C4-2B (cell line): ENCODE data around the gene ECSCR.

Experiments used
- H3K27ac ChIP-seq: fragments of 450-650 bp; 2 replicates; pipeline ENCODE4 v1.5.1; 2017
- CTCF ChIP-seq: fragments of 450-650 bp; conservative IDR thresholded peaks from 2 replicates; pipeline ENCODE4 v1.5.1; 2017; ENCODE audit warnings: mild to moderate bottlenecking
- ZFX ChIP-seq: fragments of 450-650 bp; IDR thresholded peaks from 2 replicates; pipeline ENCODE4 v1.6.1; 2017

The ECSCR gene

DNA sequence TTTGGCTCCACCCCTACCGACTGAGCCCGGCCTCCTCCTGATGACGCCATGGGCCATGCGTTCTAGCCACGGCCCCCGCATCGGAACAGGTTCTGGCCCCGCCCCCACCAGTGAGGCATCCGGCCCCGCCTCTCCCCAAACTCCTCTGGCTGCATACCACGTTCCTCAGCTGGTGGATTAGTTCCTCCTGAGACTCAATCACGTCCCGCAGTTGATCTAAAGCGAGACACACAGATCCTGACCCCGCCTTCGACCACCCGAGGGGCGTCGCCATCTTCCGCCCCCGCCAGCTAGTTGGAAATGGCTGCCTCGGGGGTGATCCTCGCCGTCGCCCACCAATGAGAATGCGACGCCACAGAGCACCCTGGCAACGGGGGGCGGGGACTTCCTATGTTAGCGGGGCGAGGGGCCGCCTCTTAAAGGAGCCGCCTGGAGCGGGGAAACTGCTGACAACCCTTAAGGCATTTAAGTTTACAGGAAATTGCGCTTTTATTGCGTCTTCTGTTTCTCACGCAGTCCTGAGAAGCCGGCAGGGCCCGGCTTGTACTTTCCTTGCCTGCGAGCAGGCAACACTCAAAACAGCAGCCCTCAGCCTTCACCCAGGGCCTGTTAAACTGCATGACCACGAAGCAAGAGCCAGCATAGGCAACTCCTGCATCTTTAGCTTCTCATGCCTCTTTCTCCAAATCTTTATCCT lies 58.6 kb downstream of the ECSCR start, which contains the start of gene SPATA24:
Gene SPATA24, minus strand, starts transcription at position 303 of the 697 bp plus-strand sequence. Its CDS starts 29 bp downstream, at position 274.
- H3K27ac ChIP-seq = peak within 1 kb of the TSS; percentile 72
- TF ChIP-seq CTCF (no peak), ZFX (no peak)

DNA sequence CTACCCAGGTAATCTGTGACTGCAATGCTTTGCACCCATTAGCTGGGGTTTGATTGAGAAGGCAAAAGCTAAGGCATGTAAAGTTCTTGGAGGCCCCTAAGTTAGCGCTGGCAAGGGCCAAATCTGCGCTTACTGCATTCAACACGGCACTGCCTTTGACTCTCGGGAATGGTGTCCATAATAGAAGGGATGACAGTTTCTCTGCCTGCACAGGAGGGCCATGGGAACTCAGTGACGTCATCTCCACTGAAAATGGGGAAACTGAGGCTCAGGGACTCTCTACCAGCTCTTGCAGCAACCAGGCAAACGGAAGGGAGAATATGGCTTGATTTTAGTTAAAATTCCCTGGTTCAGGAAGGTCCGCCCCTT lies 59.1 kb downstream of the ECSCR start:
- H3K27ac ChIP-seq = peak overlapping the region; percentile 72
- TF ChIP-seq CTCF (no peak), ZFX (no peak)

GRCh38 chr5:139402561-139403158 lies 59.9 kb downstream of the ECSCR start:
- TF ChIP-seq CTCF (peak; percentile 72), ZFX (no peak)
- peak overlapping the region; percentile 72 for H3K27ac ChIP-seq

DNA sequence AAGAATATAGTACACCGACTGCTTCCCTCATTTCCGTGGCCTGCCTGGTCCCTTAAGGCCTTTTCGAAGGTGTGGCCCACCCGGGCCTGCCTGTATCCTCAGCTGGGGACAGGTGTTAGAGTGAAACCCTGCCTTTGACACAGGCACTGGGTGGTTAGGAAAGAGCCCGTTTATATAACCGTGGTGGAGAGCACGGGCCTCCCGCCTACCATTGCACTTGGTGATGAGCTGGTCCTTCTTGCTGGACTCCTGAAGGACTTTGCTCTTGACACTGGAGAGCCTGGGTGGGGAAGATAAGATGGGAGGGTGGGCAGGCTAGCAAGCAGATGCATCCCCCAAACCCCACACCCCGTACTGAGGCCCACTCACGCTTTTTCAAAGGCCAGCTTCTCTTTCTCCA lies 61.0 kb downstream of the ECSCR start:
- H3K27ac ChIP-seq = no peak overlapping the region
- no peak for TF ChIP-seq ZFX
- no peak for TF ChIP-seq CTCF

DNA sequence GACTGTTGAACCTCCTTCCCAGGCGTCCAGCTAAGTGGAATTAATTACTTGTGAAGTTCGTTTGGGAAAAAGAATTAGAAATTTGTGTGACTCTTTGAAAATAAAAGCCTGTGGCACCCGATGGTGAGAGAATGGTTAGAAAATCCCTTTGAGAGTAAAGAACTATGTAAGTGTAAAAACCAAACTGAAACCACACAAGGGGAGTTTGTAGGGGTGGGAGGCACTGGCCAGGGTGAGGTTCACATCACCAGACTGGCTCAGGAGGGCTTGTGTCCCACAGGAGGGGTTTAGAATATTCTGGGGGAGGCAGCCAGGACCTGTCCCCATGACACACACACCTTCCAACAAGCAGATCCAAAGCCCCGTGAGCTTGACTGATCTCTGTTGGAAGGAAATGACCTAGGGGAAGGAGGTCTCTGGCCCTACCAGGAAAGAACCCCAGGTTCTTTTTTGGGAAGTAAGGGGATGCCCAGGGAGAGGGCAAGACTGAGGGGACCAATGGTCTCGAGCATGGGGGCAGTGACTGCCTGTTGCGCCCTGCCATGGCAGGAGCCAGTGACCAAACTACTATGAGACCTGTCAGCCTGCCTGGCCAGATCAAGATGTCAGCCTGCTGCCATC lies 62.9 kb downstream of the ECSCR start:
- no peak overlapping the region for H3K27ac ChIP-seq
- TF ChIP-seq ZFX (no peak), CTCF (no peak)
